GM12878 (cell line): Measurements from ENCODE around the gene DKKL1. TPM values are rescaled to one million over a fixed set of nuclear protein-coding genes. Genes with fewer than 3 reads are reported as not detected.

Experiments used
- ATAC-seq: fragments of 200-7000 bp; cut with Tn5 transposase; 3 replicates; pipeline ENCODE4 v1.9.1; 2020; ENCODE audit warnings: mild to moderate bottlenecking, moderate library complexity
- BruUV-seq: library from RNA; stranded (reverse); fragments of 400-500 nt; replicated peaks from 2 replicates; lab custom pipeline; 2021; lab: Mats Ljungman, UMichigan
- CTCF ChIA-PET: fragments of 300-600 bp; sonication (Branson Sonifier 250); formaldehyde crosslinking; extraction: SDS; loops from one replicate; lab custom pipeline; 2021; ENCODE audit warnings: inconsistent platforms; lab: Yijun Ruan, JAX
- POLR2A ChIA-PET: fragments of 350-600 bp; formaldehyde crosslinking; extraction: SDS; loops from one replicate; lab custom pipeline; 2021; ENCODE audit warnings: inconsistent platforms; lab: Charles Lee
- RAD21 ChIA-PET: fragments of 300-600 bp; sonication (Branson Sonifier 250); formaldehyde crosslinking; loops from one replicate; lab custom pipeline; 2023; ENCODE audit warnings: antibody characterized with exemption; ENCODE audit not compliant: unreplicated experiment; lab: Charles Lee
- SMC1A ChIA-PET: fragments of 300-600 bp; sonication (Branson Sonifier 250); formaldehyde crosslinking; loops from one replicate; lab custom pipeline; 2023; ENCODE audit not compliant: unreplicated experiment, uncharacterized antibody; lab: Charles Lee
- DNase-seq: peaks from one replicate; pipeline ENCODE4 v3.0.0-alpha.2; 2011; ENCODE audit warnings: low read depth, low spot score
- FAIRE-seq: peaks from 3 replicates; lab custom pipeline; 2011; peaks lifted over from hg19 to GRCh38; lab: Jason Lieb, UNC
- H2AFZ ChIP-seq: 2 replicates; pipeline ENCODE4 v1.6.0; 2011; ENCODE audit warnings: low read depth, low read length, control low read depth; ENCODE audit not compliant: control insufficient read depth
- H3K27ac ChIP-seq: 2 replicates; pipeline ENCODE4 v1.5.1; 2011; ENCODE audit warnings: control low read depth; ENCODE audit not compliant: control insufficient read depth, insufficient read depth
- H3K27me3 ChIP-seq, 2 experiments: replicated peaks in 1 of 2; 2 replicates each; pipeline versions ENCODE4 v1.6.0 to v1.6.1; 2011; ENCODE audit warnings: low read length in 1 of 2; ENCODE audit not compliant: control insufficient read depth in 2 of 2, insufficient read depth in 2 of 2
- H3K36me3 ChIP-seq, 2 experiments: 2 replicates each; pipeline ENCODE4 v1.5.1; 2011; ENCODE audit warnings: low read length in 1 of 2; ENCODE audit not compliant: control insufficient read depth in 2 of 2, insufficient read depth in 2 of 2
- H3K4me1 ChIP-seq: 2 replicates; pipeline ENCODE4 v1.6.1; 2011; ENCODE audit warnings: mild to moderate bottlenecking, low read length, moderate library complexity, mixed read lengths; ENCODE audit not compliant: control insufficient read depth, insufficient read depth
- H3K4me2 ChIP-seq: 2 replicates; pipeline ENCODE4 v1.6.0; 2011; ENCODE audit warnings: control low read depth; ENCODE audit not compliant: control insufficient read depth, insufficient read depth
- H3K4me3 ChIP-seq: fragments of 200-600 bp; sonication (generic); 2 replicates; pipeline ENCODE4 v1.5.1; 2016
- H3K79me2 ChIP-seq: 2 replicates; pipeline ENCODE4 v1.6.0; 2011; ENCODE audit warnings: low read length; ENCODE audit not compliant: control insufficient read depth, insufficient read depth
- H3K9ac ChIP-seq: 2 replicates; pipeline ENCODE4 v1.8.0; 2011; ENCODE audit warnings: low read length, control low read depth, mixed read lengths; ENCODE audit not compliant: control insufficient read depth, insufficient read depth
- H3K9me3 ChIP-seq: replicated peaks from 3 replicates; pipeline ENCODE4 v1.5.1; 2011; ENCODE audit warnings: mild to moderate bottlenecking, low read length; ENCODE audit not compliant: control insufficient read depth, insufficient read depth
- H4K20me1 ChIP-seq: 2 replicates; pipeline ENCODE4 v1.6.0; 2011; ENCODE audit not compliant: control insufficient read depth, insufficient read depth
- ASH2L ChIP-seq: fragments of 300-600, 200-600 bp; sonication (generic); IDR thresholded peaks from 2 replicates; pipeline ENCODE4 v1.6.1; 2017; ENCODE audit warnings: low read depth, mild to moderate bottlenecking, borderline replicate concordance
- ATF7 ChIP-seq: fragments of 450-650 bp; IDR thresholded peaks from 2 replicates; pipeline ENCODE4 v1.6.1; 2016; ENCODE audit warnings: low read depth, mild to moderate bottlenecking
- CEBPB ChIP-seq, 2 experiments: fragments of 150-350 bp in 1 of 2; IDR thresholded peaks; 2 replicates each; pipeline ENCODE4 v1.6.1; 2012 to 2014; ENCODE audit warnings: low read depth in 2 of 2, low read length in 2 of 2, borderline replicate concordance in 1 of 2, inconsistent platforms in 1 of 2
- CHD4 ChIP-seq: fragments of 200-600 bp; sonication (generic); IDR thresholded peaks from 2 replicates; pipeline ENCODE4 v1.6.1; 2016; ENCODE audit warnings: mild to moderate bottlenecking
- EGR1 ChIP-seq, 2 experiments: IDR thresholded peaks; 1 replicate in 1 of 2; 2 replicates in 1 of 2; pipeline ENCODE4 v1.6.1; 2011 to 2012; ENCODE audit warnings: low read depth in 2 of 2, low read length in 2 of 2, borderline replicate concordance in 1 of 2, mild to moderate bottlenecking in 1 of 2, moderate library complexity in 1 of 2
- GABPA ChIP-seq: IDR thresholded peaks from 2 replicates; pipeline ENCODE4 v1.6.1; 2014; ENCODE audit warnings: antibody characterized with exemption, low read depth, mild to moderate bottlenecking, inconsistent platforms
- MTA2 ChIP-seq: fragments of 450-650 bp; IDR thresholded peaks from 2 replicates; pipeline ENCODE4 v1.6.1; 2016; ENCODE audit warnings: low read depth, mild to moderate bottlenecking, moderate library complexity
- NBN ChIP-seq: fragments of 450-650 bp; IDR thresholded peaks from 2 replicates; pipeline ENCODE4 v1.6.1; 2016
- NFIC ChIP-seq: IDR thresholded peaks from 2 replicates; pipeline ENCODE4 v1.6.1; 2012; ENCODE audit warnings: low read depth, mild to moderate bottlenecking, inconsistent platforms, low read length, moderate library complexity
- RBBP5 ChIP-seq: fragments of 200-600 bp; sonication (generic); conservative IDR thresholded peaks from 2 replicates; pipeline ENCODE4 v1.6.1; 2016
- TAF1 ChIP-seq: IDR thresholded peaks from 2 replicates; pipeline ENCODE4 v1.6.1; 2011; ENCODE audit warnings: mild to moderate bottlenecking, low read depth, low read length, borderline replicate concordance
- TCF7 ChIP-seq: IDR thresholded peaks from 2 replicates; pipeline ENCODE4 v1.6.1; 2014; ENCODE audit warnings: antibody characterized with exemption, borderline replicate concordance
- YBX1 ChIP-seq: fragments of 450-650 bp; IDR thresholded peaks from 2 replicates; pipeline ENCODE4 v1.6.1; 2016; ENCODE audit warnings: antibody characterized with exemption
- ZBTB11 ChIP-seq: fragments of 450-650 bp; formaldehyde crosslinking; IDR thresholded peaks from 2 replicates; pipeline ENCODE4 v1.5.0; 2022; ENCODE audit warnings: mild to moderate bottlenecking, missing genetic modification characterization
- ZNF217 ChIP-seq: fragments of 450-650 bp; IDR thresholded peaks from 2 replicates; pipeline ENCODE4 v1.6.1; 2017; ENCODE audit warnings: antibody characterized with exemption, mild to moderate bottlenecking
- WGBS: methylation state at CpG from one replicate; pipeline ENCODE4 v1.1.6; 2016; ENCODE audit warnings: low lambda C conversion rate; ENCODE audit not compliant: insufficient replicate concordance, insufficient coverage; ENCODE audit errors: missing lambda C conversion rate; 5-methylcytosine and 5-hydroxymethylcytosine counted together
- in situ Hi-C: fragments of 300-500 bp; cut with MboI; formaldehyde crosslinking; loops from 9 replicates; pipeline ENCODE4 v1.14.3; 2018; ENCODE audit warnings: mixed read lengths
- intact Hi-C: fragments of 100-400 bp; cut with micrococcal nuclease; formaldehyde crosslinking; loops from one replicate; pipeline ENCODE4 v1.14.2; 2022; ENCODE audit not compliant: unreplicated experiment
- polyA plus RNA-seq, 11 experiments: library from polyadenylated mRNA; depleted of rRNA in 4 of 11; unstranded in 6 of 11; stranded (reverse) in 5 of 11; fragments of >200 nt; fragmentation: Nextera tagmentation in 4 of 11; fragmentation: Illumina TruSeq in 1 of 11; extraction: Ambion mirVana in 4 of 11; extraction: Trizol in 1 of 11; gene quantifications; 1 replicate in 1 of 11; 2 replicates in 10 of 11; pipeline versions ENCODE4 v1.2.1 to v1.2.3, GENCODE V29; 2011 to 2016; ENCODE audit warnings: inconsistent platforms in 2 of 11, missing spikeins in 2 of 11, low read depth in 1 of 11
- total RNA-seq, 4 experiments: library from RNA; depleted of rRNA in 3 of 4; stranded (reverse); fragments of >200 nt in 3 of 4; fragmentation: Illumina TruSeq in 1 of 4; extraction: Trizol in 1 of 4; gene quantifications; 2 replicates each; pipeline versions ENCODE4 v1.2.1 to v1.2.3, GENCODE V29; 2013 to 2021

The DKKL1 gene
- total and polyA plus RNA-seq, 10 of the 15 experiments (the other 5 are each of a cell fraction or from before 2014, with no cell fraction given) = not detected

GRCh38 chr19:49356382-49356781, 7.3 kb upstream of the DKKL1 start:
- POLR2A ChIA-PET = interaction anchor here (0.6 kb wide), 2 partner anchors 63 to 205 kb away, joined by 4 to 5 read pairs; no protein-coding TSS in a partner anchor
- intact Hi-C loops = no loop called here
- Histone ChIP-seq H2AFZ (no peak overlapping the region), H3K9me3 (no peaks in the 10 kb centered on the region), H3K27me3 (peaks cover 2% of the 10 kb centered on the region in 2 experiments; a peak in 3 of 4 replicates), H3K4me3 (no peak overlapping the region), H3K9ac (no peak overlapping the region), H3K4me2 (no peak overlapping the region), H3K36me3 (no peaks in the 10 kb centered on the region), H3K79me2 (no peaks in the 10 kb centered on the region), H3K27ac (no peak overlapping the region), H3K4me1 (no peaks in the 10 kb centered on the region; the same call in 1 of the 2 replicates), H4K20me1 (no peaks in the 10 kb centered on the region)
- TF ChIP-seq GABPA (no peak), MTA2 (no peak), EGR1 (IDR thresholded peaks at IDR 0.05; ENCODE audit: borderline replicate concordance in 1 of 2, low read depth in 2 of 2, low read length in 2 of 2) (no peak), ASH2L (no peak), ZNF217 (no peak), NBN (no peak), YBX1 (no peak), CHD4 (no peak), RBBP5 (no peak), TCF7 (no peak), ATF7 (no peak), ZBTB11 (no peak), TAF1 (no peak), CEBPB (IDR thresholded peaks at IDR 0.05; ENCODE audit: borderline replicate concordance in 1 of 2, low read depth in 2 of 2, low read length in 2 of 2) (no peak), NFIC (no peak)
- no peak for DNase-seq
- SMC1A ChIA-PET = no interaction called here
- no peak for FAIRE-seq
- 37% methylated on average over 7 of the region's 7 CpGs for WGBS
- BruUV-seq = no TSS peak
- CTCF ChIA-PET = no interaction called here
- in situ Hi-C loops = no loop called here
- RAD21 ChIA-PET = interaction anchor here (0.5 kb wide), 1 partner anchor 49 kb away, joined by 4 read pairs; no protein-coding TSS in a partner anchor
- no peak for ATAC-seq
